ENCODE data around the gene TULP1.

- TF ChIP-seq POLR2A (IDR thresholded peaks at IDR 0.05) (no peak), CTCF (IDR thresholded peaks at IDR 0.05) (no peak)
Observed at GRCh38 chr6:35521235-35521634, 8.5 kb upstream of the TULP1 start.

Data from breast epithelium (tissue), 3 donors.